ENCODE results near the gene PCDHA5. TPM values are rescaled to one million over a fixed set of nuclear protein-coding genes. Genes with fewer than 3 reads are reported as not detected.

PCDHA5 gene
- polyA plus RNA-seq, 12 donors, result 0.04 to 0.19 (median 0.09) TPM; not detected in 6

DNA sequence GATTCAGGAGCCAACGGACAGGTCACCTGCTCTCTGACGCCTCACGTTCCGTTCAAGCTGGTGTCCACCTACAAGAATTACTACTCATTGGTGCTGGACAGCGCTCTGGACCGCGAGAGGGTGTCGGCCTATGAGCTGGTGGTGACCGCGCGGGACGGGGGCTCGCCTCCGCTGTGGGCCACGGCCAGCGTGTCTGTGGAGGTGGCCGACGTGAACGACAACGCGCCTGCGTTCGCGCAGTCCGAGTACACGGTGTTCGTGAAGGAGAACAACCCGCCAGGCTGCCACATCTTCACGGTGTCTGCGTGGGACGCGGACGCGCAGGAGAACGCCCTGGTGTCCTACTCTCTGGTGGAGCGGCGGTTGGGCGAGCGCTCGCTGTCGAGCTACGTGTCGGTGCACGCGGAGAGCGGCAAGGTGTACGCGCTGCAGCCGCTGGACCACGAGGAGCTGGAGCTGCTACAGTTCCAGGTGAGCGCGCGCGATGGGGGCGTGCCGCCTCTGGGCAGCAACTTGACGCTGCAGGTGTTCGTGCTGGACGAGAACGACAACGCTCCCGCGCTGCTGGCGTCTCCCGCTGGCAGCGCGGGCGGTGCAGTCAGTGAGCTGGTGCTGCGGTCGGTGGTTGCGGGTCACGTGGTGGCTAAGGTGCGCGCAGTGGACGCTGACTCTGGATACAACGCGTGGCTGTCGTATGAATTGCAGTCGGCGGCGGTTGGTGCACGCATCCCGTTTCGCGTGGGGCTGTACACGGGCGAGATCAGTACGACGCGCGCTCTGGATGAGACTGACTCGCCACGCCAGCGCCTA is 36.0 kb downstream of the PCDHA5 start:
- DNase-seq, result no peak

DNA sequence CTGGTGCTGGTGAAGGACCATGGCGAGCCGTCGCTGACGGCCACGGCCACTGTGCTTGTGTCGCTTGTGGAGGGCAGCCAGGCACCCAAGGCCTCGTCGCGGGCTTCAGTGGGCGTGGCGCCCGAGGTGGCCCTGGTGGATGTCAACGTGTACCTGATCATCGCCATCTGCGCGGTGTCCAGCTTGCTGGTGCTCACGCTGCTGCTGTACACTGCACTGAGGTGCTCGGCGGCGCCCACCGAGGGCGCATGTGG is 36.5 kb downstream of the PCDHA5 start:
- DNase-seq, result no peak

DNA sequence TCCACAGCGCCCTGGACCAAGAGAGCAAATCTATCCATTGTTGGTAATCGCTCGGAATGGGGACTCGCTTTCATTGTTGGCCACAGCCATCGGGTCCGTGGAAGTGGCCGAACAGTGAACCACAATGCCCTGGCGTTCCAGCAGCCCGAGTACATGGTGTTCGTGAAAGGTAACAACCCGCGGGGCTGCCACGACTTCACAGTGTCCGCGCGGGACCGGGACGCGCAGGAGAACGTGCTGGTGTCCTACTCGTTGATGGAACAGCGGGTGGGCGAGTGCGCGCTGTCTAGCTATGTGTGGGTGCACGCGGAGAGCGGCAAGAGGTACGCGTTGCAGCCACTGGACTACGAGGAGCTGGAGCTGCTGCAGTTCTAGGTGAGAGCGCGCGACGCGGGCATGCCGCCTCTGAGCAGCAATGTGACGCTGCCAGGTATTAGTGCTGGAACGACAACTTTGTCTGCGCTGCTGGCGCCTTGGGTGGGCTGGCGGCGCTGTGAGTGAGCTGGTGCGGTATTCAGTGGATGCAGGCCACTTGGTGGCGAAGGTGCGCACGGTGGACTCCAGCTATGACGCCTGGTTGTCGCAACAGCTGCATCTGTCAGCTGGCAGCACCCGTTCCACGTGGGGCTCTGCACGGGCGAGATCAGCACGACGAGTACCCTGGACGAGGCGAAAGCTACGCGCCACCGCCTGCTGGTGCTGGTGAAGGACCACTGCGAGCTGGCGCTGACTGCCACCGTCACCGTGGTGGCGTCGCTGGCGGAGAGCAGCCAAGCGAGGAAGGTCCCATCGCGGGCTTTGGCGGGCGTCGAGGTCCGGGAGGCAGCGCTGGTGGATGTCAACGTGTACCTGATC is 41.3 kb downstream of the PCDHA5 start:
- DNase-seq, result no peak

GRCh38 chr5:140868721-140869554 is 47.5 kb downstream of the PCDHA5 start, which contains the start of gene PCDHA11:
Gene PCDHA11 (plus strand): TSS chr5:140868957. CDS start chr5:140869104, 147 bp downstream.
- no peak for DNase-seq

GRCh38 chr5:140869555-140869886 is 48.1 kb downstream of the PCDHA5 start:
- no peak for DNase-seq

GRCh38 chr5:140870221-140871201 is 49.1 kb downstream of the PCDHA5 start:
- no peak for DNase-seq

Other genes starting within 250 kb of the PCDHA5 start
- gene CD14, start 188.4 kb upstream of the PCDHA5 start, polyA plus RNA-seq (ENCODE audit: insufficient read length in 12 of 12), result 10 to 100 TPM in 11 of 12 donors, not detected in 1; 14.9 to 25.8 (median 17.4) TPM
- gene TMCO6, start 182.2 kb upstream of the PCDHA5 start, polyA plus RNA-seq (ENCODE audit: insufficient read length in 12 of 12), result 10 to 100 TPM in 4 of 12 donors, 1 to 10 TPM in 7, not detected in 1; 6.0 to 21.9 (median 8.0) TPM
- gene NDUFA2, start 174.0 kb upstream of the PCDHA5 start, polyA plus RNA-seq (ENCODE audit: insufficient read length in 12 of 12), result 10 to 100 TPM in 11 of 12 donors, not detected in 1; 28.6 to 63.2 (median 52.0) TPM
- gene IK, start 173.8 kb upstream of the PCDHA5 start, polyA plus RNA-seq (ENCODE audit: insufficient read length in 12 of 12), result 100 to 1,000 TPM in 4 of 12 donors, 10 to 100 TPM in 7, not detected in 1; 83.7 to 175 (median 93.7) TPM
- 10 to 100 TPM in 11 of 12 donors, not detected in 1; 11.1 to 17.2 (median 13.0) TPM for gene WDR55, start 156.7 kb upstream of the PCDHA5 start, polyA plus RNA-seq (ENCODE audit: insufficient read length in 12 of 12)
- gene DND1, start 148.0 kb upstream of the PCDHA5 start, polyA plus RNA-seq (ENCODE audit: insufficient read length in 12 of 12), result under 1 TPM in 4 of 12 donors, not detected in 8; 0.09 to 0.27 (median 0.22) TPM
- gene HARS1, start 130.2 kb upstream of the PCDHA5 start, polyA plus RNA-seq (ENCODE audit: insufficient read length in 12 of 12), result 10 to 100 TPM in 11 of 12 donors, not detected in 1; 28.7 to 58.3 (median 48.2) TPM
- gene HARS2, start 130.2 kb upstream of the PCDHA5 start, polyA plus RNA-seq (ENCODE audit: insufficient read length in 12 of 12), result 10 to 100 TPM in 11 of 12 donors, not detected in 1; 23.0 to 36.9 (median 26.0) TPM
- 100 to 1,000 TPM in 1 of 12 donors, 10 to 100 TPM in 10, not detected in 1; 74.3 to 102 (median 83.6) TPM for gene ZMAT2, start 121.2 kb upstream of the PCDHA5 start, polyA plus RNA-seq (ENCODE audit: insufficient read length in 12 of 12)
- under 1 TPM in 4 of 12 donors, not detected in 8; 0.04 to 0.12 (median 0.07) TPM for gene PCDHA1, start 35.5 kb upstream of the PCDHA5 start, polyA plus RNA-seq (ENCODE audit: insufficient read length in 12 of 12)
- gene PCDHA2, start 26.8 kb upstream of the PCDHA5 start, polyA plus RNA-seq (ENCODE audit: insufficient read length in 12 of 12), result under 1 TPM in 7 of 12 donors, not detected in 5; 0.04 to 0.16 (median 0.10) TPM
- gene PCDHA3, start 20.6 kb upstream of the PCDHA5 start, polyA plus RNA-seq (ENCODE audit: insufficient read length in 12 of 12), result under 1 TPM in 10 of 12 donors, not detected in 2; 0.09 to 0.48 (median 0.18) TPM
- gene PCDHA4, start 14.5 kb upstream of the PCDHA5 start, polyA plus RNA-seq (ENCODE audit: insufficient read length in 12 of 12), result under 1 TPM in 10 of 12 donors, not detected in 2; 0.16 to 0.39 (median 0.31) TPM
- gene PCDHA6, start 6.3 kb downstream of the PCDHA5 start, polyA plus RNA-seq (ENCODE audit: insufficient read length in 12 of 12), result under 1 TPM in 9 of 12 donors, not detected in 3; 0.07 to 0.50 (median 0.17) TPM
- under 1 TPM in 9 of 12 donors, not detected in 3; 0.05 to 0.28 (median 0.17) TPM for gene PCDHA7, start 12.7 kb downstream of the PCDHA5 start, polyA plus RNA-seq (ENCODE audit: insufficient read length in 12 of 12)
- gene PCDHA8, start 19.6 kb downstream of the PCDHA5 start, polyA plus RNA-seq (ENCODE audit: insufficient read length in 12 of 12), result under 1 TPM in 4 of 12 donors, not detected in 8; 0.05 to 0.14 (median 0.07) TPM
- under 1 TPM in 6 of 12 donors, not detected in 6; 0.03 to 0.07 (median 0.03) TPM for gene PCDHA9, start 26.8 kb downstream of the PCDHA5 start, polyA plus RNA-seq (ENCODE audit: insufficient read length in 12 of 12)
- under 1 TPM in 10 of 12 donors, not detected in 2; 0.04 to 0.25 (median 0.10) TPM for gene PCDHA10, start 34.3 kb downstream of the PCDHA5 start, polyA plus RNA-seq (ENCODE audit: insufficient read length in 12 of 12)
- gene PCDHA11, start 47.3 kb downstream of the PCDHA5 start, polyA plus RNA-seq (ENCODE audit: insufficient read length in 12 of 12), result under 1 TPM in 7 of 12 donors, not detected in 5; 0.05 to 0.38 (median 0.14) TPM
- gene PCDHA12, start 53.7 kb downstream of the PCDHA5 start, polyA plus RNA-seq (ENCODE audit: insufficient read length in 12 of 12), result under 1 TPM in 6 of 12 donors, not detected in 6; 0.04 to 0.28 (median 0.06) TPM
- gene PCDHA13, start 60.5 kb downstream of the PCDHA5 start, polyA plus RNA-seq (ENCODE audit: insufficient read length in 12 of 12), result 1 to 10 TPM in 1 of 12 donors, under 1 TPM in 7, not detected in 4; 0.03 to 2.8 (median 0.06) TPM
- under 1 TPM in 10 of 12 donors, not detected in 2; 0.07 to 0.51 (median 0.16) TPM for gene PCDHAC1, start 104.7 kb downstream of the PCDHA5 start, polyA plus RNA-seq (ENCODE audit: insufficient read length in 12 of 12)
- gene PCDHAC2, start 144.9 kb downstream of the PCDHA5 start, polyA plus RNA-seq (ENCODE audit: insufficient read length in 12 of 12), result 1 to 10 TPM in 6 of 12 donors, under 1 TPM in 4, not detected in 2; 0.66 to 9.4 (median 1.1) TPM
- under 1 TPM in 10 of 12 donors, not detected in 2; 0.05 to 0.23 (median 0.11) TPM for gene PCDHB1, start 229.8 kb downstream of the PCDHA5 start, polyA plus RNA-seq (ENCODE audit: insufficient read length in 12 of 12)

Data from muscle of arm (tissue), 12 donors.